HG03060 (cell line): Measurements from ENCODE around the gene DHRS12.

Experiments used
- ATAC-seq: cut with Tn5 transposase; IDR thresholded peaks from one replicate; pipeline ENCODE4 v1.9.1; 2021; ENCODE audit warnings: low read depth, moderate number of reproducible peaks; ENCODE audit not compliant: unreplicated experiment

The DHRS12 gene

GRCh38 chr13:51803422-51804294, at the start of gene DHRS12:
TSS of gene DHRS12 (minus strand) at chr13:51804163. CDS start at chr13:51799659, 4,504 bp downstream.
- peak; percentile 43 for ATAC-seq

- no peak for ATAC-seq
Observed at GRCh38 chr13:51849145-51850101, 45.5 kb upstream of the DHRS12 start.

- no peak for ATAC-seq
Observed at GRCh38 chr13:51848674-51849073, 44.7 kb upstream of the DHRS12 start.

- no peak for ATAC-seq
Observed at GRCh38 chr13:51846756-51847155, 42.8 kb upstream of the DHRS12 start.

GRCh38 chr13:51845574-51846318, 41.8 kb upstream of the DHRS12 start:
- no peak for ATAC-seq

- ATAC-seq: no peak
Observed at GRCh38 chr13:51844862-51845573, 41.1 kb upstream of the DHRS12 start, which contains the start of gene TMEM272. TSS of gene TMEM272 (minus strand) at chr13:51845177. CDS start at chr13:51838530, 6,647 bp downstream.

GRCh38 chr13:51843529-51843928, 39.6 kb upstream of the DHRS12 start:
- ATAC-seq: no peak

GRCh38 chr13:51841732-51842131, 37.8 kb upstream of the DHRS12 start:
- ATAC-seq: no peak

- no peak for ATAC-seq
Observed at GRCh38 chr13:51840917-51841316, 37.0 kb upstream of the DHRS12 start.

GRCh38 chr13:51839711-51840540, 36.0 kb upstream of the DHRS12 start:
- ATAC-seq: no peak

GRCh38 chr13:51838240-51838846, 34.4 kb upstream of the DHRS12 start:
- no peak for ATAC-seq

- ATAC-seq: no peak
Observed at GRCh38 chr13:51837016-51837415, 33.1 kb upstream of the DHRS12 start.

- ATAC-seq: no peak
Observed at GRCh38 chr13:51834581-51835171, 30.7 kb upstream of the DHRS12 start.

GRCh38 chr13:51833980-51834379, 30.0 kb upstream of the DHRS12 start:
- ATAC-seq: no peak

GRCh38 chr13:51832471-51833152, 28.6 kb upstream of the DHRS12 start:
- ATAC-seq: no peak

- no peak for ATAC-seq
Observed at GRCh38 chr13:51831519-51831918, 27.6 kb upstream of the DHRS12 start.

GRCh38 chr13:51829568-51829899, 25.6 kb upstream of the DHRS12 start:
- no peak for ATAC-seq
